ENCODE results near the gene DAB2IP. TPM values are rescaled to one million over a fixed set of nuclear protein-coding genes. Genes with fewer than 3 reads are reported as not detected.

The DAB2IP gene
- total RNA-seq, 1 experiment from 2014 or later: 31.0 TPM

- BruUV-seq (replicated peaks): no TSS peak
- Histone ChIP-seq H3K4me1 (ENCODE audit: control insufficient read depth in 1 of 2, insufficient read depth in 2 of 2, low read length in 2 of 2) (peaks cover 0 to 5% of the 10 kb centered on the region in 2 experiments; a peak in 1 of 4 replicates), H3K9ac (ENCODE audit: low read length) (no peak overlapping the region), H3K27me3 (ENCODE audit: insufficient read depth, low read length) (no peaks in the 10 kb centered on the region), H3K4me2 (ENCODE audit: low read length) (no peak overlapping the region), H3K9me2 (ENCODE audit: insufficient read depth) (no peaks in the 10 kb centered on the region), H3K9me3 (ENCODE audit: control insufficient read depth in 1 of 2, insufficient read depth in 1 of 2, low read depth in 1 of 2, low read length in 2 of 2) (no peaks in the 10 kb centered on the region), H2AFZ (ENCODE audit: low read depth, low read length, poor library complexity, severe bottlenecking) (no peak overlapping the region), H3K36me3 (ENCODE audit: control insufficient read depth in 1 of 2, insufficient read depth in 2 of 2, low read length in 2 of 2) (no peaks in the 10 kb centered on the region), H3K79me2 (ENCODE audit: insufficient read depth, low read length) (no peaks in the 10 kb centered on the region), H4K20me1 (ENCODE audit: insufficient read depth) (no peaks in the 10 kb centered on the region), H3K4me3 (replicated peaks in 1 of 2; ENCODE audit: low read depth in 1 of 2, low read length in 2 of 2) (no peak overlapping the region), H3K27ac (ENCODE audit: low read depth, low read length) (no peak overlapping the region)
- ChIA-PET POLR2A (no interaction called here), CTCF (no interaction called here), RAD21 (ENCODE audit: low non-redundant PET in 1 of 2, low total read pairs in 2 of 2, uncharacterized antibody in 2 of 2, unreplicated experiment in 2 of 2) (no interaction called here)
- intact Hi-C loops (cut with micrococcal nuclease): no loop called here
- DNase-seq (ENCODE audit: low read depth, low spot score) (no peak), ATAC-seq (no peak)
- TF ChIP-seq ELF1 (IDR thresholded peaks at IDR 0.05; ENCODE audit: borderline replicate concordance, low read depth): no peak
- TF ChIP-seq POLR2AphosphoS5 (IDR thresholded peaks at IDR 0.05; ENCODE audit: low read depth, low read length): no peak
- no peak for TF ChIP-seq REST (IDR thresholded peaks at IDR 0.05; ENCODE audit: low read depth)
- no peak for TF ChIP-seq ATF3 (IDR thresholded peaks at IDR 0.05)
- TF ChIP-seq EZH2 (IDR thresholded peaks at IDR 0.05): no peak
- no peak for TF ChIP-seq CEBPB (IDR thresholded peaks at IDR 0.05; ENCODE audit: low read depth)
These were observed 15.8 kb downstream of the DAB2IP start for GRCh38 chr9:121667214-121667613.

- CTCF ChIA-PET: no interaction called here
- Histone ChIP-seq H4K20me1 (ENCODE audit: insufficient read depth) (no peaks in the 10 kb centered on the region), H3K4me1 (ENCODE audit: control insufficient read depth in 1 of 2, insufficient read depth in 2 of 2, low read length in 2 of 2) (peaks cover 0 to 5% of the 10 kb centered on the region in 2 experiments; a peak in 1 of 4 replicates), H3K36me3 (ENCODE audit: control insufficient read depth in 1 of 2, insufficient read depth in 2 of 2, low read length in 2 of 2) (no peaks in the 10 kb centered on the region), H3K79me2 (ENCODE audit: insufficient read depth, low read length) (no peaks in the 10 kb centered on the region), H2AFZ (ENCODE audit: low read depth, low read length, poor library complexity, severe bottlenecking) (no peak overlapping the region), H3K27me3 (ENCODE audit: insufficient read depth, low read length) (no peaks in the 10 kb centered on the region), H3K27ac (ENCODE audit: low read depth, low read length) (no peak overlapping the region), H3K4me2 (ENCODE audit: low read length) (no peak overlapping the region), H3K4me3 (replicated peaks in 1 of 2; ENCODE audit: low read depth in 1 of 2, low read length in 2 of 2) (no peak overlapping the region), H3K9me2 (ENCODE audit: insufficient read depth) (no peaks in the 10 kb centered on the region), H3K9ac (ENCODE audit: low read length) (no peak overlapping the region), H3K9me3 (ENCODE audit: control insufficient read depth in 1 of 2, insufficient read depth in 1 of 2, low read depth in 1 of 2, low read length in 2 of 2) (no peaks in the 10 kb centered on the region)
- DNase-seq (ENCODE audit: low read depth, low spot score) (no peak), ATAC-seq (no peak)
- intact Hi-C loops (cut with micrococcal nuclease): no loop called here
- POLR2A ChIA-PET: no interaction called here
- BruUV-seq (replicated peaks): no TSS peak
- RAD21 ChIA-PET (ENCODE audit: low non-redundant PET in 1 of 2, low total read pairs in 2 of 2, uncharacterized antibody in 2 of 2, unreplicated experiment in 2 of 2): no interaction called here
- TF ChIP-seq YY1 (IDR thresholded peaks at IDR 0.05; ENCODE audit: extremely low read depth, insufficient replicate concordance, low read depth, low read length) (no peak), FOSL1 (IDR thresholded peaks at IDR 0.05; ENCODE audit: low read depth) (no peak), JUND (IDR thresholded peaks at IDR 0.05) (no peak), EZH2 (IDR thresholded peaks at IDR 0.05) (no peak), CTCF (IDR thresholded peaks at IDR 0.05 in 2 of 3, conservative IDR thresholded peaks at IDR 0.05 in 1 of 3; ENCODE audit: borderline replicate concordance in 1 of 3, insufficient read depth in 1 of 3, low read depth in 2 of 3, low read length in 2 of 3) (no peak), SP1 (IDR thresholded peaks at IDR 0.05; ENCODE audit: low read depth) (no peak), REST (IDR thresholded peaks at IDR 0.05; ENCODE audit: low read depth) (no peak)
These were observed 16.5 kb downstream of the DAB2IP start for GRCh38 chr9:121667890-121668289.

Measured in HCT116 (cell line).